HG03469 (cell line): Measurements from ENCODE around the gene CTH.
"Not testable (repeated sequence)": the region's sequence is repeated elsewhere in the genome, so short reads cannot be mapped to it uniquely, and the experiment has no call there.

Experiments used
- ATAC-seq: cut with Tn5 transposase; IDR thresholded peaks from one replicate; pipeline ENCODE4 v1.9.1; 2021; ENCODE audit warnings: mild to moderate bottlenecking, moderate library complexity, moderate number of reproducible peaks; ENCODE audit not compliant: unreplicated experiment

CTH gene

DNA sequence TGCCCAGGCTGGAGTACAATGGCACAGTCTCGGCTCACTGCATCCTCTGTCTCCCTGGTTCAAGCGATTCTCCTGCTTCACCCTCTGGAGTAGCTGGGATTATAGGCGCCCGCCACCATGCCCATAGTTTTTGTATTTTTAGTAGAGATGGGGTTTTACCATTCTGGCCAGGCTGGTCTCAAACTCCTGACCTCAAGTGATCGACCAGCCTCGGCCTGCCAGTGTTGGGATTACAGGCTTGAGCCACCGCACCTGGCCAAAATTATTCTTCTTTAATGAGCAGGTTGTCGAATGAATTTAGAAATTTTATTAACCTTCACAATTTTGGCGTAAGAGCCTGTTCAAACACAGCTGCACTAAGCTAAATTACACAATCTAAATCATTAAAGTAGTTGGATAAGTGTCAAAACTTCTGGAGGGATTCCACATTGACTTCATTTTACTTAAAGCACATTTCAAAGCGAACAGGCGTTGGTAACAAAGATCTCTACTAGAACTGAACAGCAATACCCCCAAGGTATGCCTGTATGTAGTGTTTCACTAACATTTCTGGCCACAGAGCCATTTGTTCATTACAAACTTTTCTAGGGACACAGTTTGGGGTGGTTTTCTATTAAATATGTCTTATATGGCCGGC is 5.2 kb upstream of the CTH start:
- ATAC-seq = no peak

DNA sequence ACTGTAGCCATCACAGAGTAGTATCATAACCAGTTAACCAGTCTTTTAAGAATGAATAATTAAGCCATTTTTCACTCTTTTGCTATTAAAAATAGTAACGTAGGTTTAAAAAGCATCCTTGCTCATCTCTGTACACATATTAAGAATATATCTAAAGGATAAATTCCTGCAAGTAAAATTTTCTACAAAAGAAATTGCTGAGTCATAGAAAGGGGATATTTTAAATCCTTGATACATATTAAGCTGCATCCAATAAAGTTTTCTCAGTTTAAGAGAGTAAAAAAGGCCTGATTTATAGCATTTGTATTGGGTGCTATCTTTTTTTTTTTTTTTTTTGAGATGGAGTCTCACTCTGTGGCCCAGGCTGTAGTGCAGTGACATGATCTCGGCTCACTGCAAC is 1.9 kb upstream of the CTH start:
- no peak for ATAC-seq

DNA sequence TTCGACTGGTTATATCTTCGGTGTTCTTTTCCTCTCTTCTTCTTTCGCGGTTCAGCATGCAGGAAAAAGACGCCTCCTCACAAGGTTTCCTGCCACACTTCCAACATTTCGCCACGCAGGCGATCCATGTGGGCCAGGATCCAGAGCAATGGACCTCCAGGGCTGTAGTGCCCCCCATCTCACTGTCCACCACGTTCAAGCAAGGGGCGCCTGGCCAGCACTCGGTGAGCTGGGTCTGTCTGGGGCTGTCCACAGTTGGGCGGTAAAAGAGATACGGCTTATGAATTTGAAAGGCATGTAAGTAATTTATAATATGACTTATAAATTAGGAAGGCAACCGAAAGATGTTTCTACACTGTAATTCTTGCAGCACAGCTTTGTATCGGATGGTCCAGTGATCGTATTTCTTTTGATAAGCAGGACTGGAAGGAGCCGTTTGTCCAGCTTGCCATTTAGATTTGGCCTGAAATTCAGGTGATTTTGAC is 334 bp downstream of the CTH start:
- ATAC-seq = no peak

DNA sequence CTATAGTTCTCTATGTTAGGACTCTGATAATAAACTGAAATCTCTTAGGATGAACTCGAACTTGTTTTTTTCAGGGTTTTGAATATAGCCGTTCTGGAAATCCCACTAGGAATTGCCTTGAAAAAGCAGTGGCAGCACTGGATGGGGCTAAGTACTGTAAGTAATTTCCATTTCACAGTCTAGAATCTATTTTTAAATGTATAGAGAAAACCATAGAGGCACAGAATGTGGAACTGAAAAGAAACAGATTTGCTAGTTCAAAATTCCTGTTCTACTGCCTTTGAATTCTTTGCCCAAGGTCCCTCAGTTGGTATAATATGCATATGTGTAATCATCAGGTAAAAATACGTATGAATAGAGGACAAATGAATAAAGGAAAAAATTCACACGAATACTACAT is 4.8 kb downstream of the CTH start:
- peak; percentile 21 for ATAC-seq

DNA sequence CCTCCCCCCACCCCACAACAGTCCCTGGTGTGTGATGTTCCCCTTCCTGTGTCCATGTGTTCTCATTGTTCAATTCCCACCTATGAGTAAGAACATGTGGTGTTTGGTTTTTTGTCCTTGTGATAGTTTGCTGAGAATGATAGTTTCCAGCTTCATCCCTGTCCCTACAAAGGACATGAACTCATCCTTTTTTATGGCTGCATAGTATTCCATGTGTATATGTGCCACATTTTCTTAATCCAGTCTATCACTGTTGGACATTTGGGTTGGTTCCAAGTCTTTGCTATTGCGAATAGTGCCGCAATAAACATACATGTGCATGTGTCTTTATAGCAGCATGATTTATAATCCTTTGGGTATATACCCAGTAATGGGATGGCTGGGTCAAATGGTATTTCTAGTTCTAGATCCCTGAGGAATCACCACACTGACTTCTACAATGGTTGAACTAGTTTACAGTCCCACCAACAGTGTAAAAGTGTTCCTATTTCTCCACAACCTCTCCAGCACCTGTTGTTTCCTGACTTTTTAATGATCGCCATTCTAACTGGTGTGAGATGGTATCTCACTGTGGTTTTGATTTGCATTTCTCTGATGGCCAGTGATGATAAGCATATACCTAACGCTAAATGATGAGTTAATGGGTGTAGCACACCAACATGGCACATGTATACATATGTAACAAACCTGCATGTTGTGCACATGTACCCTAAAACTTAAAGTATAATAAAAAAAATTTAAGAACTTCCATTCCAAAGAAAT is 8.1 kb downstream of the CTH start:
- not testable (repeated sequence) for ATAC-seq

DNA sequence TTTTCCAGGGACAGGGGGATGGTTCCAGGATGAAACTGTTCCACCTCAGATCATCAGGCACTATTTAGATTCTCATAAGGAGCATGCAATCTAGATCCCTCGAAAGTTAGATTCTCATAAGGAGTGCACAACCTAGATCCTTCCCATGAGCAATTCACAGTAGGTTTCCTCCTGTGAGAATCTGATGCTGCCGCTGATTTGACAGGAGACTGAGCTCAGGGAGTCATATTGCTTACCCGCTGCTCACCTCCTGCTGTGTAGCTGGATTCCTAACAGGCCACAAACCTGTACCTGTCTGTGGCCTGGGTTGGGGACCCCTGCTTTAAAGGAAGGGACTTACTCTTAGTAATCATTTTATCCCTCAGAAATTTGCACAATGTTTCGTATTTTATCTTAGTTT is 9.3 kb downstream of the CTH start:
- ATAC-seq = no peak

DNA sequence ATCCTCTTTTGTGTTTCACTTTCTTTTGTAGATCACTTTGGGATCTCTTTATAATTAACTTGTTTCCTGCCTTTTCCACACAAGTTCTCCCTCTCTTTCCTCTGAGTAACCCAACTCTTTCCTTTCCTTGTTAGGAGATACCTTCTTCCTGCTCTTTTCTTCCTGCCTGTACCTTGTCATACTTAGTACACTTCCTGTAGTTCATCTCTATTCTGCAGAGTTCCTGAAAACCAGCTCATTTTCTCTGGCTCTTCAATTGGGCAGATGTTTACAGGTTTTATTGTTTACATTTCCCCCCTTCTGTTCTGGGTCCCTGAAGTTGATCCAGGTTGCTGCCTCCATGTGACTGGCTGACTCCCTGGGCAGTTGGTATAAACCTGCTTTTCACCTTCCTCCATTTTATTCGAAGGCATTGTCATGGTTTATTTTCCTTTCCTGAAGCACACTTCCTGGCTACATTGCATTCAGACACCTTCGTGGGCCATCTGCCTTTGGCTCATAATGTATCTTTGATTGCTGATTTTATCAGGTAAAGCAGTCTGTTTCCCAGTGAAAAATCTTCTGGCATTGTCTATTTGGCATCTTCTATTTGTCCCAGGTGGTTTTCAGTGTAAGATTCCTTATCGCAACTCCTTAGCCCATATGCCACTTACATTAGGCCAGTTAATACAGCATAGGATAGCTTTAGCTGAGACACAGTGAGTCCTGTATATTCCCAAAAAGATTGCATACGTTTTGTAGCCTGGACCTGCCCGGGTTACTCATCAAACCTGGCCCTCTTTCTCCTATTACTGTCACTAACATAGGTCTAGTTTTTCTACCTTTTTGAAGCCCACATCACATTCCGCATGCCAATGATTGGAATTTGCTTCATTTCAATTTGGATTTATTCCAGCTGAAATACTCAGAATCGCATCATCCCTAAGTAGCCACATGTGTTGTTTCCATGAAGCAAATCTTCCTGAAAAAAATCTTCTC is 15.4 kb downstream of the CTH start:
- no peak for ATAC-seq

DNA sequence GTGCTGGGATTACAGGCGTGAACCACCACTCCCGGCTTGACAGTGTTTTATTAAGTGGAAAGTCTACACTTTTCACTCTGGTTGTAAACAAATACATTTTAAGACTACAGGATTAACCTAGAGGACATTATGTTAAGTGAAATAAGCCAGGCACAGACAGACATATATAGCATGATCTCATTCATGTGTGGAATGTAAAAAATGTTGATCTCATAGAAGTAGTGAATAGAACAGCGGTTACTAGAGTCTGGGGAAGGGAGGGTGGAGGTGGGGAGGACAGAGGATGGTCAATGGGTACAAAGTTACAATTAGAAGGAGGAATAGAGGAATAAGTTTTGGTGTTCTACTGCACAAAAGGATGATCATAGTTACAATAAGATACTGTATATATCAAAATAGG is 16.9 kb downstream of the CTH start:
- no peak for ATAC-seq

DNA sequence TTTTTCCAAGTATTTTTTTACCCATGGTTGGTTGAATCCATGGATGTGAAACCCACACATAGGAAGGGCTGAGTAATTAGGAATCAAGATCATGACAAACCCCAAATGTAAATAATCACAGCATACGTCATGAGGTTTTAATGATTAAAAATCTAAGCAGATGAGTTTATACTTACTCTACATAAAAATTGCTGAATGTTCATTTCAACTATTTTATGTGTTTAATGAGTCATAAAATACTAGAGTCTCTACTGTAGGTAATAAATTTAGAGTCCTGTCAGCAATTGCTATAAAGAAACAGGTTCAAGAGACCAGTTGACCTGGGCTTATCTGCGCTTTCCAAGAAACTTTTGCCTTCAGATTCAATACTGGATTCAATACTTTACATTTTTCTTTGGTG is 18.2 kb downstream of the CTH start:
- ATAC-seq = no peak

DNA sequence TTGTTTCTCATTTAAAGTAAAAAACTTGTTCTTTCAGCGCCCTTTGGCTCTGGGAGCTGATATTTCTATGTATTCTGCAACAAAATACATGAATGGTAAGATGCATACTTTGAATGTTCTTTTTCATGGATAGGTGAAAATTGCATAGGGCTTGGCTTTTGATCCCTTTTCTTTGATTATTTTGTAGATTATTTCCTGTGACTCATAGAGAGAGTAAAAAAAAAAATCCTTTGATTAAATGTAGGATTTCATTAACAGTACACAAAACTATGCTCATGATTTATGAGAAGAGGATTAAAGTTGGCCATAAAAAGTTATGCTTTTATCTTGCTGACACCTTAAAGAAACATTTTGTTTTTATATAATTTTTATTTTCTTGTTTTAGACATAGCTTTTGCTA is 18.7 kb downstream of the CTH start:
- ATAC-seq = no peak

DNA sequence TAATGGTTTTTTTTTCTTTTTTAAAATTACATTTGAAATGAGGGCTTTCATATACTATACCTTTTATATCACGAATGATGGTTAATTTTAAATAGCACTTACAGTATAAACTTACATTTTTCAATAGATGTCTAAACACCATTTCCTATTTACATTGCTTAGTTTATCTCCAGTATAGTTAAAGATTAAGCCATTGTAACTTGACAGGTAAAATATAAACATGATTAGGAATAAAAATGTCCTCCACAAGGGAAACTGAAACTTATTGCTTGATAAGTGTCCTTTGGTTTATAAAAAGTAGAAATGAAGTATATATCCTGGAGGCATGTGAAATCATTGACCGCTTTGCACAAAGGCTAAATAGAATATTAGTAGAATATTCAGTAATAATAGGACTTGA is 20.2 kb downstream of the CTH start:
- ATAC-seq = no peak

DNA sequence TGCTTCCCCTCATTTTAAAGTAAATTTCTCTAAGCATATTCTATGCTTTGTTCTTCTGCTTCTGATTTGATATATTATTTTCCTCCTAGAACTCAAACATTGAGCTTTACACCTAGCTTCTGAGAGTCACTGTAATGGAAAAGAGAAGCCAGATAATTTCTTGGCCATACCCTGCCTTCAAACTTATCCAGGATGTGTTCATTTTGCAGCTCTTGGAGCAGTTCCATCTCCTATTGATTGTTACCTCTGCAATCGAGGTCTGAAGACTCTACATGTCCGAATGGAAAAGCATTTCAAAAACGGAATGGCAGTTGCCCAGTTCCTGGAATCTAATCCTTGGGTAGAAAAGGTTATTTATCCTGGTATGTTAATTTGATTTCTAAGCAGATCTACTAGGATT is 20.8 kb downstream of the CTH start:
- ATAC-seq = no peak

DNA sequence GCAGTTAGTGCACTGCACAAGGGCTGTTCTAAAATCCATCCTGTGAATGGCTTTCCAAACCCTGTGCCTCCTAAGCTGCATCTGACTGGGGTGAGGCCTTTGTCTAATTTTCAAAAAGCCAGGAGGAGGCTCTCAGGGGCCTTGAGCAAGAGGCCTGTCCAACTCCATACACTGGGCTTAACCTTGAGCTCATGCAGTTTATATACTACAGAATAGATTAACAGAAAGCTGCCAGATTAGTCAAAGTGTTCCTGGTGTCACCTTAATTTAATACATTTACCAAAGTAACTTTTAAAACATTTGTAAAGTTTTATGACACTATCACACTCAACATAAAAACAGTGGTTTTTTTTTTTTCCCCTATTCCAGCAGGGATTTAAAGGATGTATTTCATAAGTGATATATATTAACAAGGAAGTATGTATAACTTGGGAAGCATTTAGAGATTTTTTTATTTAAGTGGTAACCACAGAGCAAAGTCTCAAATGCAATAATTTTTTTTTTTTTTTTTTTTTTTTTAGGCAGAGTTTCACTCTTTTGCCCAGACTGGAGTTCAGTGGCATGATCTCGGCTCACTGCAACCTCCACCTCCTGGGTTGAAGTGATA is 23.3 kb downstream of the CTH start:
- no peak for ATAC-seq

DNA sequence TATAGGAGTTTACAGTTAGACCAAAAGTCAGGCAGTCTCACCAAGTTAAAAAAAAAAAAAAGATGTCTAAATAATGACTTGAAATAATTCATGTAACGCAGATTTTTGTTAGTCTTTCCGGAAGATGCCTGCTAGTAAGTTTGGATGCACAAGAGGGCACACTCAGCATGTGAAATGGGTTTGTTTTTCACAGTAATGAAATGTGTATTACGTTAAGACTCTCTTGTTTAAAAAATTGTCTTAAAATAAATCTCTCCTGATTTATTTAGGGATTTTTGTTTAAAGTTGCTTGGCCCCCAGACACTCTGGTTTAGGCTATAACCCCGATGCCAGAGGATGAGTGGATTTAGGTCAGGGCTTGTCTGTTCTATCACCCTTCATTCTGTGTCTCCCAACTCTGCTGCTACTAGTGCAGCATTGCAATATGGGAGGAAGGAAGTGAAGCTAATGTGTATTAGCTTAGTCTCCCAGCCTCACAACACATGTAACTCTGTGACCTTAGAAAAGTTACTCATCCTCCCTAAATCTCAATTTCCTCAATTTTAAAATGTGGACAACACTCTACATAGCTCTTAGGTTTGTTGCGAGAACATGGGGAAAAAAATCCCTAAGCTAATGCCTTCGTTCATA is 25.7 kb downstream of the CTH start:
- ATAC-seq = no peak

DNA sequence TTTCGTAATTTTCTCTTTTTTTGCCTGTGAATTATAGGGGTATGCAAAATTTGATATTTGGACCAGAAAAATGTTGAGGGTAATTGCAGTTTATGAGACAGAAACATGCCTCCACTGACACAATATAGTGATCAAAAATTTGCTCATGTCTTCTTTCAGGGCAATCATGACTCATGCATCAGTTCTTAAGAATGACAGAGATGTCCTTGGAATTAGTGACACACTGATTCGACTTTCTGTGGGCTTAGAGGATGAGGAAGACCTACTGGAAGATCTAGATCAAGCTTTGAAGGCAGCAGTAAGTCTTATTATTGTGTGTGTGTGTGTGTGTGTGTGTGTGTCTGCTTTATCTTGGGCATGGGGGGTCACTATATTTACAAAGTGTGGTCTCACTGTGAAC is 27.5 kb downstream of the CTH start:
- no peak for ATAC-seq

DNA sequence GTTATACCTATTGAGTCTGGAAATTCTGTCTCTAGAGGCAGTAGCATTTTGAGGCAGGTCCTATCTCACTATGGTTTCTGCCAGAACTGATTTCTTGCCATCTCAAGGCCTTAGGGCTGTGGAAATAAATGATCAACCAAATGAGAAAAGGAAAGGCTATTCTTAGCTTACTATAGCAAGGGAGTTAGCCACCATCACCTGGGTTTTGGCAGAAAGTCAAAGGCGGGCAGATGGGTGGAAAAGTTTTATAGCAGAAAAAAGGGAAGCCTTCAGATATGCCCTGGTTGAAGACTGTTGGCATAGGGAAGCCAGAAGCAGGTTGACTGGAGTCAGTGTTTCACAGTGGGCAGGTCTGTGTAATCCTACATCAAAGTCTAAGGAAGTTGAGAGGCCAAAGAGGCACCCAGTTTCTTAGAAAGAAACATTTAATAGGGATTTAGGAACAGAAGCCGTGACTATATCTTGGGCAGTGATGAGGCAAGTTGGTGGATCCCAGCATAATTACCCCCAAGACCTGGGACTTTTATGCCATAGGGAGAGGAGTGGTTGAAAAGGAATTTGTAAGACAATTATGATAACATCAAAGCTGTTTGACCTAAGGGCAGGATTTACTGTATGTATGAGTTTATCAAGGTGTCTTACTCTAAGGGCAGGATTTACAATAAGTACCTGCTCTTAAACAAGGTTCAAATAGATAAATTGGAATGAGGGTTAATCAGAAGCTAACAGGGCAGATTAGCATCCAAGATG is 29.7 kb downstream of the CTH start:
- no peak for ATAC-seq

DNA sequence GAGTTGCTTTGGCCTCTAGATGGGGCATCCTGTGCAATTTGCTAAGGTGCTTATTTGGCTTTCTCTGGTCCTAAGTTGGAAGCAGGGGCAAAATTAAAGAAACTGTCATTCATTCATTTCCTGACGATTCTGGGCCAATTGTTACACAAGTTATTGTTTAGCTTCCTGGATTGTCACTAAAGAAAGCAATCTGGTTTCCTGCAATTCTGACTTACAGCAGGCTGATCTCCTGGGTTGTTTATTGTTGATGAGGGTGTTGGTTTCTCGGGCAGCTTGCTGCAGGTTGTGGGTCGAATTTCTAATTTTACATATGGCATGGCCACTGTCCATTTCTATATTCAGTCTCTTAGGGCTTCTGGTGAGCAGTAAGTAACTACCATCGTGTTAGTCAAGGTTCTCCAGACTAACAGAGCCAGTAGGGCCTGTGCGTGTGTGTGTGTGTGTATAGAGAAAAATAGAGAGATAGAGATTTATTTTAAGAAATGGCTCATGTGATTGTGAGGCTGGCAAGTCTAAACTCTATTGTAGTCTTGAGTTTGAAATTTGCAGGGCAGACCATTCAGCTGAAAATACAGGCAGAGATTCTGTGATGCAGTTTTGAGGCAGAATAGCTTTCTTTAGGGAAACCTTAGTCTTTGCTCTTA is 30.4 kb downstream of the CTH start:
- ATAC-seq = no peak

DNA sequence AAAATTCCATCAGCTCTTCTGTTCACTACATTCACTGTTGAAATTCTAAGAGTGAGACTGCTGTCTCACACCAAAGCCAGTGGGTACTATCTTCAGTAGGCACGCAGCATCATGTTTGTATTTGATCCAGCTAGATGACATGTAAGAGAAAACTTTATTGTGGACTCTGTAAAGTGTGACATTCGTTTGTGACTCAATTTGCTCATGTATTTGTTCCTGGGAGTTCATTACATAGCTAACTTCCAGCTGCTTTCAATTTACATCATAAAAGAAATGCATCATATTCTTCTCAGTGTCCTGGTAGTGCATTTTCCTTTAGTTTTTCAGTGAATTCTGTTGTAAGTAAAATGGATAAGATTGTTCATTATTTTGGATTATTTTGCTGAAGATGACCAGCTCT is 31.4 kb downstream of the CTH start:
- ATAC-seq = no peak

DNA sequence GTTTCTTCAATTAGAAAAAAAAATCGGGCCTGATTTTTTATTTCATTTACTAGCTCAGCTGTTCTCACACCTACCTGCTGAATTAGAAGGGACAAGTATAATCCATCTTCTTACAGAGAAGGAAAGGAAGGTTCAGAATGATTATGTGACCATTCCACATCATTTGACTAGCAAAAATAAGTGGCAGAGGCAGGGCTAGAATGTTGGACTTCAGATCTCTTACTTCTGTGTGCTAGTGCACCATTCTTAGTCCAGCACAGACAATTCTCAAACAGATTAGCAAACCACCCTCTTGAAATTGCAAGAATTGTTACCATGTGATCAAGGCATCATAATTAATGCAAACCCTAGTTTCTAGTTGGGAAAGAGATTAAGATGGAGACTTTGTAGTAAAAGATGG is 32.7 kb downstream of the CTH start:
- no peak for ATAC-seq
